ENCODE measurements around the gene MRPL44. TPM values are rescaled to one million over a fixed set of nuclear protein-coding genes. Genes with fewer than 3 reads are reported as not detected.

The MRPL44 gene
- total RNA-seq, result 10 to 100 TPM; 41.2 to 44.1 (median 41.7) TPM

DNA sequence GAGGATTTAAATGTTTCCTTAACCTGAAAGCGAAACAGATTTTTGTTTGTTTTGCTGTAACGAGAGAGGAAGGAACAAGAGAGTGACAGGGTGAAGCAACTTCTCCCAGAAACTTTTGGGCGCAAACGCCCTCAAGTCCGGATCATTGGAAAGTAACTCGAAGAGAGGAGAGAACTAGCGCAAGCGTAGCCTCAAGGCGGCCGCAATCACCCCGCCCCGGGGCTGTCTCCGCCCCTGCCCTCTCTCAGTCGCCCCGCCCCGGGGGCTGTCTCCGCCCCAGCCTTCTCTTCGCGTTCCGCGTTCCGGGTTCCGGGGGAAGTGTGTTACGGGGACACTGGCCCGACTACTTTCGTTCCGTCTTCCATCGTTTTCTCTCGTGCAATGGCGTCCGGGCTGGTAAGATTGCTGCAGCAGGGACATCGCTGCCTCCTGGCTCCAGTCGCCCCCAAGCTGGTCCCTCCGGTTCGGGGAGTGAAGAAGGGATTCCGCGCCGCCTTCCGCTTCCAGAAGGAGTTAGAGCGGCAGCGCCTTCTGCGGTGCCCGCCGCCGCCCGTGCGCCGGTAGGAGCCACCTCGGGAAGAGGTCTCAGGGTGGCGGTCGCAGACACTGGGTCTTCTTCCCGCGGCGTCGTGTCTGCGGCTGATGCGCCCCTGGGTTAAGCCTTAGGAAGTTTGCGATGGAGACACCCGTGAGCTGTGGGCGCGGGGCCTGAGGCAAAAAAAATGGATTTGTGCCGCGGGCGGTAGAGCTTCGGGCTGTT is at the start of gene MRPL44:
Gene MRPL44, plus strand, starts transcription at position 372 of the 760 bp plus-strand sequence. Its CDS starts 10 bp downstream, at position 382.
- peak within 1 kb of the TSS; percentile 98 for H3K4me3 Mint-ChIP-seq
- peaks cover 22% of the 10 kb centered on the region for H3K36me3 Mint-ChIP-seq (ENCODE audit: insufficient read depth)

DNA sequence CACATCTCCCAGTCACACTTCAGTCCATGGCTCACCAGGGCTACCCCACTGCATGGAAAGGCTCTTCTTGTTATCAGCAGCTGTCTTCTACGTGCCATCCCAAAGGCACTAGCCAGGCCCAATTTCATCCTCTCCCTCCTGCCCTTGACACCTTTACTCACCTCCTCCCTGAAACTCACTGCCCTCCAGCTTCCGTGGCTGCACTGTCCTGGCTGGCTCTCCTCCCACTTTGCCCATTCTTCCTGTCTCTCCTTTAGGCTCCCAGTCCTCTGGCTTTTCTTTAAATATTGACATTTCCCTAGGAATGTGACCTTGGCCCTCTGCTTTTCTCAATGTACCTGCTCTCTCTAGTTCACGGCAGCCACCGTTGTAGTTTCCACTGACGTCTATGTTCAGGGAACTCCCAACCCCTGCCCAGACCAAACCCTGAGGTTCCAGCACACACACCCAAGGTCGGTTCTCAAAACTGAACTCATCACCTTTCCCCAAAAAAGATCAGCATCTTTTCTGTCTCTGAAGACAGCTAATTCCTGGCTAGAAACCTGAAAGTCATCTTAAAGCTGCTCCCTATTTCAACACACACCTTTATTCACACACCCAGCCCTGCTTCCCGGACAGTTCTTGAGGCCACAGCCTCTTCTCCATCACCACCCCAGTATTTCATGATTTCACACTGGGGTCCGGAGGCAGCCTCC is 48.8 kb upstream of the MRPL44 start:
- DNase-seq (no peak), ATAC-seq (no peak)
- peaks cover 29% of the 10 kb centered on the region for H3K36me3 Mint-ChIP-seq (ENCODE audit: insufficient read depth)
- H3K27me3 Mint-ChIP-seq (ENCODE audit: low read depth), result no peaks in the 10 kb centered on the region
- peaks cover 4% of the 10 kb centered on the region for H3K4me1 Mint-ChIP-seq (ENCODE audit: low read depth)
- no peak overlapping the region for H3K4me3 Mint-ChIP-seq
- H3K9me3 Mint-ChIP-seq, result no peaks in the 10 kb centered on the region

More for the DNA sequence above, at the start of gene MRPL44:
- H3K4me1 Mint-ChIP-seq (ENCODE audit: low read depth), result peaks cover 67% of the 10 kb centered on the region
- H3K27me3 Mint-ChIP-seq (ENCODE audit: low read depth), result no peaks in the 10 kb centered on the region
- no peaks in the 10 kb centered on the region for H3K9me3 Mint-ChIP-seq
- peak; percentile 100 for ATAC-seq
- DNase-seq, result peak; percentile 96

DNA sequence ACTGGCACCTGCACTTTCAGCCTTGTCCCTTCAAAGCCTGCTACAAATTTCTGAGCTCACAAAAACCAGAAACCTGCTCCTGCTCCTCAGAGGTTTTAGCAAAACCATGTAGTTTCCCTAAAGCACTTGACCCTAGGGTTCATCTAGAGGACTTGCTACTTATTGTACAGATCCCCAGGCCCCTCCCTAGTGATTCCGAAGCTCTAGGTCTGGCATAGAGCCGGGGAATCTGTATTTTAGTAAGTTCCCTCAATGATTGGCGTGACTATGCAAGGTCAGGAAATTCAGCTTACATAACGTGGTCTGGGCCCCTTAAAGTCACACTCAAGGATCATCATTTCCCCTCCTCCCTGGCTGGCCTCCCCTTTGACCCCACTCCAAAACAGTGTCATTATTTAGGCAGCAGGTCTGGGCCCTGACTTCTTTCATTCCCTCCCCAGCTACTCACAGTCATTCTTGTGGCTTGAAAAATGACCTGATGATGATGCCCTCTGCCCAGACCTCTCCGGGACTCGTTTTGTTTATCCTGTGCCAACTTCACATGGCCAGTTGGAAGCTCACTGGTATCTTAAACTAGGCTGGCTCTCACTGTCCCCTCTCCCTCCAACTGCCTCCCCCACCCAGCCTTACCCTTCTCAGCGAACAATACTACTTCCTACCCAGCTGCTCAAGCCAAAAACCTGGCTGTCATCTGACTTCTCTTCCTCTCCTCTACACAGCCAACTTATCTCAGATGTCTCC is 48.1 kb upstream of the MRPL44 start:
- Mint-ChIP-seq H3K9me3 (no peaks in the 10 kb centered on the region), H3K36me3 (ENCODE audit: insufficient read depth) (peaks cover 28% of the 10 kb centered on the region), H3K4me1 (ENCODE audit: low read depth) (peaks cover 4% of the 10 kb centered on the region), H3K27me3 (ENCODE audit: low read depth) (no peaks in the 10 kb centered on the region), H3K4me3 (no peak overlapping the region)
- DNase-seq (no peak), ATAC-seq (no peak)

DNA sequence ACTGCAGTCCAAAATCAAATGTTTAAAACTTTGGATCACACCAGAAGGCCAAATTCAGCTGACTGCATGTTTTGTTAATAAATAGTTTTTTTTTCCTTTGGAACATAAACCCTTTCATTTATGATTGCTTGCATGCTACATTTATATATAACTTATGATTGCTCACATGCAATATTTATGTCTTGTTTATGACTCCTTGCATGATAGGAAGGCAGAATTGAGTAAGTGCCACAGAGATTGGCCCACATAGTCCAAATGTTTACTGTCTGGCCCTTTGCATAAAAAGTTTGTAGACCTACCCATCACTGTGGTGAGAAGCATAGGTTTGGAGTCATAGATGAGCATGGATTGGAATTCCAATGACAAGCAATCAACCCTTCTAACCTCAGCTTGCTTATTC is 42.9 kb upstream of the MRPL44 start:
- Mint-ChIP-seq H3K9me3 (no peaks in the 10 kb centered on the region), H3K4me1 (ENCODE audit: low read depth) (peaks cover 9% of the 10 kb centered on the region), H3K27me3 (ENCODE audit: low read depth) (no peaks in the 10 kb centered on the region), H3K4me3 (no peak overlapping the region), H3K36me3 (ENCODE audit: insufficient read depth) (peaks cover 31% of the 10 kb centered on the region)
- no peak for ATAC-seq
- no peak for DNase-seq

DNA sequence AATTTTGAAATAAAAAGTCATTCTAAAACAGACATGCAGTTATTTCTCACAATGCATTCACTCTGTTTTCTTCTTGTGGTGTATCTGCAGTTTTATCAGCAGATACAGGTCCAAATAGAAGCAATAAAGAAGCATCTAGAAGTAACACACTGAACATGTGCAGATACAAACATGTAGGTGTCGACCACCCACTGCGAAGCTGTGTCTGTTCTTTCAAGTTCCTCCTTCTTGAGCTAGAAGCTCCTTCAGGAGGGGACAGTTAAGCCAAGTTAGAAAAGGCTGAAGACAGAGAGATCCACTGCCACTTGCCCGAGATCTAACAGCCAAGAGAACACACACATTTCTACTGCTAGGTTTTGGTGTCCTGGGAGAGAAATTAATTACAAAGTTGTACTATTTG is 42.2 kb upstream of the MRPL44 start:
- Mint-ChIP-seq H3K27me3 (ENCODE audit: low read depth) (no peaks in the 10 kb centered on the region), H3K9me3 (no peaks in the 10 kb centered on the region), H3K36me3 (ENCODE audit: insufficient read depth) (peaks cover 25% of the 10 kb centered on the region), H3K4me1 (ENCODE audit: low read depth) (peaks cover 9% of the 10 kb centered on the region), H3K4me3 (no peak overlapping the region)
- ATAC-seq, result no peak
- no peak for DNase-seq

DNA sequence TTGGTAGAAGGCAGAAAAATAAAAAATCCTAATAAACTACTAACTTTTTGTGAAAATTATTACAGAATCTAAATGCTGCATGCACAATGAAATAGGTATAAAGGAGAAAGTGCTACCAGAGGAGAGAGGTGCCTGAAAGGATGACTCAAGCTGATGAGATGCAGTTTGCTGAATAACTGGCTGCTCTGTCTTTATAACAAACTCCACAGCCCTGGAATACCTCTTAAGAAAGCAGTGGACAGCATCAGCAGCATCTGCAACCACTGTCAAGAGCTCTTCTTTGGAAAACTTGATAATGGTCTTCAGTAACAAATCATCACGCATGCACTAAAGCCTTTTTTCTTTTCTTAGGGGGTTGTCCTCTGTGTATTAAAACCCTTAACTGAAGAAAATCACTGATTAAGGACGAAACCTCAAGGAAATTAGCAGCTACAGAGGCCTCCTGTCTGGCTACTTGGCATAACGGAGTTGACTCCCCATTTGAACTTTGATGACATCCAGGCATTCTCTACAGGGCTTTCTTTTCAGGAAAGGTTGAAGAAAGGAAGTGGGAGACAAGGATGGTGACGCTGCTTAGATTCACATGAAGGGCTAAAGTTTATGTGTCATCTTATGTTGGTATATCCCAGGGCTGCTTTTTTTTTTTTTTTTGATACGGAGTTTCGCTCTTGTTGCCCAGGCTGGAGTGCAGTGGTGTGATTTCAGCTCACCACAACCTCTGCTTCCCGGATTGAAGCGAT is 40.9 kb upstream of the MRPL44 start:
- no peak overlapping the region for H3K4me3 Mint-ChIP-seq
- peaks cover 23% of the 10 kb centered on the region for H3K36me3 Mint-ChIP-seq (ENCODE audit: insufficient read depth)
- no peaks in the 10 kb centered on the region for H3K27me3 Mint-ChIP-seq (ENCODE audit: low read depth)
- ATAC-seq (no peak), DNase-seq (no peak)
- peaks cover 8% of the 10 kb centered on the region for H3K4me1 Mint-ChIP-seq (ENCODE audit: low read depth)
- H3K9me3 Mint-ChIP-seq, result no peaks in the 10 kb centered on the region

DNA sequence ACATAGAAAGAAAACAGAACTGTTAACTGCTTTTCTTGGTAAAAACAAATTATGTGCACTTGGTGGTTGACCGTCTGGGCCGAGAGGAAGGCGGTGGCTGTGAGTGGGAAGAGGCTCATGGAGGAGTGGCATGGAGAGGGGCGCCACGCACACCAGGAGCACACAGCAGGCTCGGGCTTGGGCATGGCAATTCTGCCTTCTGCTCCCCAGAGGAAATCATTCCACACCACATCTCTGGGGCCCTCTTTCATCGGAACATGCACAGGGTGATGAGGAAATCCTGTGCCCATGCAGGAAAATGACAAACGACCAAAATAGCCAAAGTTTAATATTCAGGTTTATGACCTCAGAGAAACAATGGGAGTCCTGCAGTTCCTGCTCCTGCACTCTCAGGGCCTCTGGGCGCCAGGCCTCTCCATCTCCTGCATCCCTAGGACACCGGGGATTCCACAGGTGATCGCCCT is 38.6 kb upstream of the MRPL44 start:
- no peak for ATAC-seq
- no peak for DNase-seq
- Mint-ChIP-seq H3K4me1 (ENCODE audit: low read depth) (peaks cover 19% of the 10 kb centered on the region), H3K4me3 (no peak overlapping the region), H3K9me3 (no peaks in the 10 kb centered on the region), H3K36me3 (ENCODE audit: insufficient read depth) (peaks cover 26% of the 10 kb centered on the region), H3K27me3 (ENCODE audit: low read depth) (no peaks in the 10 kb centered on the region)

DNA sequence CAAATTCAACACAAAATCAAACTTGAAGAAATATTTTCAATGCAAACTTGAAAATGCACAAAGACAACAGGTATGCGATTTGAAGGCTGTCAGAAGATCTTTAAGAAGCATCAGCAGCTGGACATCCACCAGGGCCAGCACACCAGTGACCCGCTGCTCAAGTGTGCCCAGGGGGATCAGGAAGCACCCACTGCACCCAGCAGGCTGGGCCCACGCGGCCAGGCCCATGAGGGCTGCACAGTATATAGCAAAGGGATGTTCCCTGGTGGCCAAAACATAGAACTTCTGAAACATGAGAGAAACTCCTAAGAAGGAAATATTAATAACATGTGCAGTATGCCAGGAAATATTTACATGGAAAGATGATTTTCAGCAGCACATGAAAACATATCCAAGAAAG is 37.2 kb upstream of the MRPL44 start:
- DNase-seq, result no peak
- no peak for ATAC-seq
- no peaks in the 10 kb centered on the region for H3K9me3 Mint-ChIP-seq

DNA sequence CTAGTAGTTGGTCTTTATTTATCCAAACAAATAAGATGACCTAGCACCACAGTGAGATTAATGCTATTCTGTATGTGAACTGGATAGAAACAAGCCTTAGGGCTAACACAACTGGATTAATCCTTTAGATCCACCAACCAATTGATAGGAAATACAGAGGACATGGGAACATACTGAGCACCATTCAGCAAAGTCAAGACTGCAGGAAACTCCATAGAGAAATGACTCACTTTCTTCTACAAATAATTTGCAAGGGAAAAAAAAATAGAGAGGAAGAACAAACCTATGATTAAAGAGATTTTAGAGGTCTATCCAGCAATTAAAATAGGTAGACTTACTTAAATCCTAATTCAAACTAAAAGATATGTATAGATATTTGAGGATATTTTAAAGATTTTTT is 36.1 kb upstream of the MRPL44 start:
- Mint-ChIP-seq H3K4me3 (no peak overlapping the region), H3K9me3 (no peaks in the 10 kb centered on the region)

More for the DNA sequence above, 37.2 kb upstream of the MRPL44 start:
- H3K4me3 Mint-ChIP-seq, result no peak overlapping the region
- H3K27me3 Mint-ChIP-seq (ENCODE audit: low read depth), result no peaks in the 10 kb centered on the region
- H3K36me3 Mint-ChIP-seq (ENCODE audit: insufficient read depth), result peaks cover 20% of the 10 kb centered on the region
- peaks cover 18% of the 10 kb centered on the region for H3K4me1 Mint-ChIP-seq (ENCODE audit: low read depth)

DNA sequence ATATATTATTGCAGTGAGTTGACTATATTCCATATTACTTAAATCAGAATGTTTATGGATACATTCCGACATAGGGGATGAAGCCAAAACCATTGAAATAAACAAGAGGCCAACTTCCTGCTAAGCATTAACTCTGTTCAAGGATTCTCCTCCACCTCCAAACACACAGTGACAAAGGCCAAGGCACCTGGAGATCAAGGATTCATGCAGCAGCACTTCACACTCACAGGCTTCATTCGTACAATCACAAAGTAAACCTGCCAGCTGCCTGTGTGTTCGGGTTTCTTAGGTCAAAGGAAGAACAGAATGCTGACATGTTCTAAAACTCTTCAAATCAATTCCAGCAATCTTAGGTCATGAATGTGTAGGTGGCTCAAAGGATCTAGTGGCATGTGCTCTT is 35.0 kb upstream of the MRPL44 start:
- H3K4me1 Mint-ChIP-seq (ENCODE audit: low read depth), result peaks cover 16% of the 10 kb centered on the region
- H3K4me3 Mint-ChIP-seq, result no peak overlapping the region
- DNase-seq (no peak), ATAC-seq (no peak)
- peaks cover 10% of the 10 kb centered on the region for H3K36me3 Mint-ChIP-seq (ENCODE audit: insufficient read depth)
- H3K27me3 Mint-ChIP-seq (ENCODE audit: low read depth), result no peaks in the 10 kb centered on the region
- no peaks in the 10 kb centered on the region for H3K9me3 Mint-ChIP-seq

More for the DNA sequence above, 36.1 kb upstream of the MRPL44 start:
- Mint-ChIP-seq H3K36me3 (ENCODE audit: insufficient read depth) (peaks cover 12% of the 10 kb centered on the region), H3K4me1 (ENCODE audit: low read depth) (peaks cover 16% of the 10 kb centered on the region), H3K27me3 (ENCODE audit: low read depth) (no peaks in the 10 kb centered on the region)
- DNase-seq, result no peak
- no peak for ATAC-seq

DNA sequence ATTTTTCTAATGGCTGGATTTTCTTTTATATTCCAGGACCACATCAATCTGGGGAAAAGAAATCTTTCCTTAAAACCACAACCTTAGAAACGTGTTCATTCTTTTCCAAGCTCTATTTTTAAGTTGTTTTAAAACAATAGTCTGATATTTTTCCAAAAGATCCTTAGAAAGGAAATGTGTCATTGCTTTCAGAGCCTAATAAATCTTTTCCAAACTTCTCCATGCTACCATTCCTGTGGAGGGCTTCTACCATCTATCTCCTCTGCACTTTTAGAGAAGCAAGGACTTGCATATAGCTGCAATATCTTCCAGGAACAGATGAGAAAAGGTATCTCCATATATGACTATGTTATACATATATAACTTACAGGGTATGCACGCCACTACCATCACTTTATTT is 33.3 kb upstream of the MRPL44 start:
- H3K36me3 Mint-ChIP-seq (ENCODE audit: insufficient read depth), result peaks cover 10% of the 10 kb centered on the region
- no peak overlapping the region for H3K4me3 Mint-ChIP-seq
- H3K9me3 Mint-ChIP-seq, result no peaks in the 10 kb centered on the region
- H3K27me3 Mint-ChIP-seq (ENCODE audit: low read depth), result no peaks in the 10 kb centered on the region
- DNase-seq (no peak), ATAC-seq (no peak)
- H3K4me1 Mint-ChIP-seq (ENCODE audit: low read depth), result peaks cover 21% of the 10 kb centered on the region

DNA sequence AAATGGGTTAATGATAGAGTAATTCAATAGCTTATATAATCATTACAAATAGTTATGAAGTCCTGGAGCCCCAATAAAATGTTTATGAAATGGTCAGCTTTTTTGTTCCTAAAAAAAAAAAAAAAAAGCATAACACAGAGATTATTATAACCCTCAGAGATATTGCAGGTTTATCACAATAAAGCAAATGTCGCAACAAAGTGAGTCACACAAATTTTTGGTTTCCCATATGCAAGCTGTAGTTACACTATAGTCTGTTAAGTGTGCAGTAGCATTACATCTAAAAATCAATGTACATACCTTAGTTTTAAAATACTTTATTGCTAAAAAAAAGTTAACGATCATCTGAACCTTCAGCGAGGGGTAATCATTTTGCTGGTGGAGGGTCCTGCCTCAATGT is 32.2 kb upstream of the MRPL44 start:
- Mint-ChIP-seq H3K9me3 (no peaks in the 10 kb centered on the region), H3K4me3 (no peak overlapping the region)

DNA sequence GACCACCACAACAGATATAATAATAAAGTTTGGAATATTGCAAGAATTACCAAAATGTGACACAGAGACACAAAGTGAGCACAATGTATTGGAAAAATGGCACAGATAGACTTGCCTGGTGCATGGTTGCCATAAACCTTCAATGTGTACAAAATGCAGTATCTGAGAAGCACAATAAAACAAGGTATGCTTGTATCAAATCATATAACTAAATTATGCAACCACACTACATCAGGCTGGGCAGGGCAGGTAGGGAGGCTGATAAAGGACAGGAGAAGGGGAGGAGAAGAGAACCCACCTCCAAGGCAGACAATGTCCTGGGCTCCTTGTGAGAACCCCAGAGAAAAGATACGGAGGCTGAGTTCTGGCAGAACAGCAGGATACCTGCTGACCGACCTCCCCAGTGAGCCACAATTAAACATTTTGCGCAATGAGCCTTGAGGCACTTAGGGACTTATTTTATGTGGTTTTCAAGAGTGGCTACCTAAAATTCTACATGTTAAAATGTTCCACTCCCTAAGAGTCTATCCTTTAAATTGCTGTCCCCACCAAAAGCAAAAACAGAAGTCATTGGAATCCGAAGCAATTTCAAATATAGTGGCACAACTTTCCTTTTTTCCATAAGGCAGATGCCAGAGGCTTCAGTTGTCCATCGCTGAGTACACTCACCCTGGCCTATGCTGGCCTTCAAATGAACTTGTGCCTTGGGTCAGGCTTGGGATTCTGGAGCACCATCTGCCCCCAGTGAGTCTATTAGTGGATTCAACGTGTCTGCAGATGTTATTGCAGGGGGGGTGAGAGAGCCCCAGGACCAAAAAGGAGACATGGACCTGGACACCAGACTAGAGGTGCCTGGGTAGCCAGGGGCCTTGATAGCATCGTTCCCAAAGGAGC is 28.9 kb upstream of the MRPL44 start:
- Mint-ChIP-seq H3K36me3 (ENCODE audit: insufficient read depth) (peaks cover 2% of the 10 kb centered on the region), H3K4me3 (no peak overlapping the region), H3K9me3 (no peaks in the 10 kb centered on the region), H3K27me3 (ENCODE audit: low read depth) (no peaks in the 10 kb centered on the region), H3K4me1 (ENCODE audit: low read depth) (peaks cover 42% of the 10 kb centered on the region)
- ATAC-seq (no peak), DNase-seq (no peak)

More for the DNA sequence above, 32.2 kb upstream of the MRPL44 start:
- DNase-seq, result no peak
- Mint-ChIP-seq H3K27me3 (ENCODE audit: low read depth) (no peaks in the 10 kb centered on the region), H3K36me3 (ENCODE audit: insufficient read depth) (peaks cover 10% of the 10 kb centered on the region), H3K4me1 (ENCODE audit: low read depth) (peaks cover 31% of the 10 kb centered on the region)
- ATAC-seq, result no peak
